ENCODE measurements around the gene SUMO3.
A peak's percentile ranks its signal among the peaks of the same experiment; 100 is the strongest.

The SUMO3 gene

GRCh38 chr21:44801468-44802395 lies 16.1 kb downstream of the SUMO3 start, which contains the start of gene UBE2G2:
Gene UBE2G2, minus strand, starts transcription at chr21:44801820. Its CDS starts 72 bp downstream, at chr21:44801748.
- DNase-seq, result peak; percentile 79

- no peak for DNase-seq
These were observed 16.8 kb downstream of the SUMO3 start for GRCh38 chr21:44800971-44801467.

GRCh38 chr21:44800103-44800502 lies 17.8 kb downstream of the SUMO3 start:
- DNase-seq, result peak; percentile 54

DNA sequence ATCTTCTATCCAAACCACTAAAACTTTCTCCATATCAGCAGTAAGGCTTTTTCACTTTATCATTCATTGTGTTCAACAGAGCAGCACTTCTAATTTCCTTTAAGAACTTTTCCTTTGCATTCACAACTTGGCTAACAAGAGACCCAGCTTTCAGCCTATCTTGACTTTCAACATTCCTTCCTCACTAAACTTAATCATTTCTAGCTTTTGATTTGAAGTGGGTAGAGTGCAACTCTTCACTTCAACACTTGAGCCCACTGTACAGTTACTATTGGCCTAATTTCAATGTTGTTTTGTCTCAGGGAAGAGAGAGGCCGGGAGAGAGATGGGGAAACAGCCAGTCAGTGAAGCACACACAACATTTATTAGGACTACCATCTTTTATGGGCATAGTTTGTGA lies 18.2 kb downstream of the SUMO3 start:
- DNase-seq, result no peak

DNA sequence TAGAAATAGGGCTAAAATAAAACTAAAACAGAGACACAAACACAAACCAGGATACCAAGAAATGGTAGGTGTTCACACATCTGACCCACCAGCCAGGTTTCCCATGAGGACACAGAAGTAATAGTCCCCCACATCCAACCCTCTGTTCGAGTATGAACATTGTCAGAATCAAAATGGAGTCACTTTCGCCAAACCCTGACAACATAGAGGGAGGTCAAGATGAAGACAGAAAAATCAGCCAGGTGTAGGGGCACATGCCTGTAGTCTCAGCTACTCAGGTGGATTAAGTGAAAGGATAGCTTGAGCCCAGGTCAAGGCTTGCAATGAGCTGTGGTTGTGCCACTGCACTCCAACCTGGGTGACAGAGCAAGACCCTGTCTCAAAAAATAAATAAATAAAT lies 20.1 kb downstream of the SUMO3 start:
- no peak for DNase-seq

DNA sequence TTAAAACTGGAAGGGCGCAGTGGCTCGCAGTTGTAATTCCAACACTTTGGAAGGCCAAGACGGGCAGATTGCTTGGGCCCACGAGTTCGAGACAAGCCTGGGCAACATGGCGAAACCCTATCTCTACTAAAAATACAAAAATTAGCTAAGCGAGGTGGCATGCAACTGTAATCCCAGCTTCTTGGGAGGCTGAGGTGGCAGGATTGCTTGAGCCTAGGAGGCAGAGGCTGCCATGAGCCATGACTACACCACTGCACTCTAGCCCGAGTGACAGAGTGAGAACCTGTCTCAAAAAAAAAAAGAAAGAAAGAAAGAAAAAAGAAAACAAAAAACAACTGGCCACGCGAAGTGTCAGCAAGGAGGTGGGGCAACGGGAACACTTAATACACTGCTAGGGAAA lies 22.5 kb downstream of the SUMO3 start:
- no peak for DNase-seq

- DNase-seq, result no peak
These were observed 24.1 kb downstream of the SUMO3 start for GRCh38 chr21:44793592-44794374.

- peak; percentile 58 for DNase-seq
These were observed 24.9 kb downstream of the SUMO3 start for GRCh38 chr21:44792702-44793591.

DNA sequence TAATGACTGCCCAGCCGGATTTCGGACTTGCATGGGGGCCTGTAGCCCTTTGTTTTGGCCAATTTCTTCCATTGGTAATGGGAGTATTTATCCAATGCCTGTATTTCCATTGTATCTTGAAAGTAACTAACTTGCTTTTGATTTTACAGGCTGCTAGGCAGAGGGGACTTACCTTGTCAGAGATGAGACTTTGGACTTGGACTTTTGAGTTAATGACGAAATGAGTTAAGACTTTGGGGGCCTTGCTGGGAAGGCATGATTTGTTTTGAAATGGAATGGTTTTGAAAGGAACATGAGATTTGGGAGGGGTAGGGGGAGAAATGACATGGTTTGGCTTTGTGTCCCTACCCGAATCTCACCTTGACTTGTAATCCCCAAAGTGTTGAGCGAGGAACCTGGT lies 25.9 kb downstream of the SUMO3 start:
- no peak for DNase-seq

GRCh38 chr21:44791246-44791645 lies 26.6 kb downstream of the SUMO3 start:
- no peak for DNase-seq

DNA sequence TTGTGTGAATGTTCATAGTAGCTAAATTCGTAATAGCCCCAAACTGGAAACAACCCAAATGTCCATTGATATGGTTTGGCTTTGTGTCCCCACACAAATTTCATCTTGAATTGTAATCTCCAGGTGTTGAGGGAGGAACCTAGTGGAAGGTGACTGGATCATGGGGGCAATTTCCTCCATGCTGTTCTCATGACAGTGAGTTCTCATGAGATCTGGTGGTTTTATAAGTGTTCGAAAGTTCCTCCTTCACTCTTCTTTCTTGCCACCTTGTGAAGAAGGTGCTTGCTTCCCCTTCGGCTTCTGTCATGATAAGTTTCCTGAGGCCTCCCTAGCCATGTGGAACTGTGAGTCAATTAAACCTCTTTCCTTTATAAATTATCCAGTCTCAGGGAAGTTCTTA lies 27.5 kb downstream of the SUMO3 start:
- DNase-seq, result no peak

DNA sequence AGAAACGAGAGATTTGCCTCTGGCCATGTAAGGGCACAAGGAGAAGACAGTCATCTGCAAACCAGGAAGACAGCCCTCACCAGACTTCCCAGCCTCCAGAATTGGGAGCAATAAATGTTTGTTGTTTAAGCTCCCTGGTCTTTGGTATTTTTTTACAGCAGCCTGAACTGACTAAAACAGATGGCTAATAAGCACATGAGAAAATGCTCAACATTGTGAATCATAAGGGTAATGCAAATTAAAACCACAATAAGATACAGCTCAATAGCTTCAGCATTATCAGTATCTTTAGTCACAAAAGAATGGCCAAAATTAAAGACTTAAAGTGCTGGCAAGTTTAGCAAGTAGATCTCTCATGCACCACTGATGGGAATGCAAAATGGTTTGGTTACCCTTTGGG lies 28.0 kb downstream of the SUMO3 start:
- peak; percentile 27 for DNase-seq

DNA sequence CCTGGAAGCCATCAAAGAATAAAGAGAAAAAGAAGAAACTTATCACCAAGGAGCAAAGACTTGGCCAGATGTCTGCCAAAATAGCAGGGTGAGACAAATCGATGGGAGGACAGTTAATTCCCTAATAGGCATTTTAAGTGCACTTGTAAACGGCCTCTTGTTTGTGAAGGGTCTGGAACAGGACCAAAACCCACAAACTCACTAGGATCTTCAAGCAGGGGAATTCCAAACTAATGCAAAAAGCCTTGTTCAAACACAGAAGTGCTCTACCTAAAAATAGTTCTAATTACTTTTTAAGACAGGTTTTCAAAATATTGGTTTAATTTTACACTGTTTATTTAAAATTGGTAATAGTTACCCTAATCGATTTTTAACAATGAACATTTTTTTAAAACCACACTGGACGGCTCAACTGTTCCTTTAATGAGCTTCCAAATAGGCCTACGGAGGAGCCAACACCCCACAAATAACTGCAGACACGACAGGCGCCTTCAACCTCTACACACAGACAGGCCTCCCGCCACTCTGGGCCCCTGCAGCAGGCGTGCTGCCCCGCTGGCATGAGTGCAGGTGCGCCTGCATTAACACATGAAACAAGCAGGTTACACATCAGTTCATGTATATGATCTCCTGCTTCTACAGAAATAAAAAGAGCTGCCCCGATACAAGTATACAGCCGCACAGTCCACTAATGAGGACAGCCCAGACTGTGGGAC lies 32.1 kb downstream of the SUMO3 start:
- DNase-seq, result peak; percentile 6

GRCh38 chr21:44784810-44785209 lies 33.1 kb downstream of the SUMO3 start:
- no peak for DNase-seq

- DNase-seq, result no peak
These were observed 34.7 kb downstream of the SUMO3 start for GRCh38 chr21:44783020-44783696.

GRCh38 chr21:44780767-44781459 lies 36.9 kb downstream of the SUMO3 start:
- no peak for DNase-seq

DNA sequence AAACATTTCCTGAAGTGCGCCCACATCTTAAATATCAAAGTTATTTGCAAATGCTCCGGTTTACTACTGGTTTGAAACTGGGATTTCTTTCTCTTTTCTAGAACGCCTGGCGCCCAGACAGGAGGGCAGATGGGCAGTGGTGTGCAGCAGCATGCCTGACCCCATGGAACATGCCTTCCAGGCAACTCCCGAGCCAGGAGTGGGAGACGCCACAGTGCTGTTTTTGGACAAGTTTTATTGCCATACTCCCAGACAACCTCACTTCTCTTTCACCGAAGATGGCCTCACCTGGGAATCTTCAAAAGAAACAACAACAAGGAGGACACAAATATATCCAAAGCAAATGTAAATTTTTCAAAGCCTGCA lies 37.7 kb downstream of the SUMO3 start:
- no peak for DNase-seq

DNA sequence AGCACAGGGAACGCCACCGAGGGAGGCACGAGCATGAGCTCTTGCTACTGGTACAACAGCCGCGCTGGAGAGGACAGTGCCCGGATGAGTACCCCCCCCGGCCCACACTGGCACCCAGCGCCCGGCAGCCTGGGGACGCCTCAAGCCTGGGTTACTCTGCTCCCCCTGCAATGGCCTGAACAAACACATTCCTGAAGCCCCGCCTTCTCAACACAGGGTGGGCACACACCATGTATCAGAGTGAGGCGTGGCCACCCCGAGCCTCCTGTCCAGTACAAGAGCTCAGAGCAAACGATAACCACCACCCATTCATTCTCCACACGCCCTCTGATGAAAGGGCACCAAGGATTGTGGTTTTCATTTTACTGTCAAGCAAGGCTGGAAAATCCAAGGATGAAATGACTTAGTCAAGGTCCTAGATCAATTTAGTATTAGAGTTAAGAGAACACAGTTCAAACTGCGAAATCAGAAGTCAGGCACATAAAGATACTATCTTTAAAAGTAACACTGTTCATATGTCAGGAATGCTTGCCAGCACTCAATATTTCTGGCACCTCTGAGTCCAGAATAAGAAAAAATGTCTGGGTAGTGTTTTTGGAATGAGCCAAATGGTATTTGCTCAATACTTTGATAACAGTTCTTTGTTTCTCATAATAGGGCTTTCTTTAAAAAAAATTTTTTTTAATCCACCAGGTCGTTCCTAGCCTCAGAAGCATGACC lies 38.3 kb downstream of the SUMO3 start:
- no peak for DNase-seq

- no peak for DNase-seq
These were observed 38.9 kb downstream of the SUMO3 start for GRCh38 chr21:44778983-44779382.

- DNase-seq, result no peak
These were observed 39.4 kb downstream of the SUMO3 start for GRCh38 chr21:44778499-44778911.

All from fibroblast of skin of scalp (primary cell).